CD4-positive, alpha-beta T cell (primary cell): ENCODE data around the gene ROBO4. TPM values are rescaled to one million over a fixed set of nuclear protein-coding genes. Genes with fewer than 3 reads are reported as not detected.

Experiments
- ATAC-seq: fragments of 200-7000 bp; cut with Tn5 transposase; one replicate; pipeline ENCODE4 v1.10.0; 2022; ENCODE audit warnings: mild to moderate bottlenecking; ENCODE audit not compliant: poor library complexity
- CTCF ChIA-PET: fragments of 350-600 bp; sonication (Branson Sonifier 250); formaldehyde crosslinking; loops from one replicate; lab custom pipeline; 2021; ENCODE audit warnings: antibody characterized with exemption, inconsistent platforms; lab: Charles Lee
- POLR2A ChIA-PET: fragments of 350-600 bp; sonication (Branson Sonifier 250); formaldehyde crosslinking; loops from one replicate; lab custom pipeline; 2021; ENCODE audit warnings: antibody characterized with exemption, inconsistent platforms; lab: Charles Lee
- DNase-seq, 14 experiments: peaks; one replicate each; pipeline ENCODE4 v3.0.0-alpha.2; 2013 to 2020; ENCODE audit warnings: mixed read lengths in 2 of 14
- H3K27ac ChIP-seq, 2 donors: one replicate each; pipeline versions ENCODE4 v1.5.1 to v1.7.0; 2013; ENCODE audit warnings: low read length in 2 of 2, low read depth in 1 of 2, mild to moderate bottlenecking in 1 of 2
- H3K27me3 ChIP-seq, 2 experiments: 1 replicate in 1 of 2; 2 replicates in 1 of 2; pipeline versions ENCODE4 v1.6.1 to v1.7.0; 2013; ENCODE audit warnings: low read length in 2 of 2, control low read depth in 1 of 2, mild to moderate bottlenecking in 1 of 2, moderate library complexity in 1 of 2; ENCODE audit not compliant: insufficient read depth in 2 of 2, control insufficient read depth in 1 of 2
- H3K36me3 ChIP-seq: one replicate; pipeline ENCODE4 v1.6.1; 2013; ENCODE audit warnings: low read length, control low read depth; ENCODE audit not compliant: insufficient read depth
- H3K4me1 ChIP-seq: one replicate; pipeline ENCODE4 v1.6.1; 2013; ENCODE audit warnings: low read length, control low read depth; ENCODE audit not compliant: insufficient read depth
- H3K4me3 ChIP-seq: one replicate; pipeline ENCODE4 v1.5.1; 2013; ENCODE audit warnings: mild to moderate bottlenecking, low read length, moderate library complexity
- H3K9me3 ChIP-seq, 2 experiments: 1 replicate in 1 of 2; 2 replicates in 1 of 2; pipeline versions ENCODE4 v1.6.1 to v1.7.0; 2013; ENCODE audit warnings: low read length in 2 of 2, mild to moderate bottlenecking in 2 of 2, control low read depth in 1 of 2, moderate library complexity in 1 of 2; ENCODE audit not compliant: control insufficient read depth in 1 of 2, insufficient read depth in 1 of 2
- H3K27ac Mint-ChIP-seq: one replicate; pipeline ENCODE4 v1.8.0; 2020; ENCODE audit warnings: mixed read lengths
- H3K27me3 Mint-ChIP-seq: one replicate; pipeline ENCODE4 v1.8.0; 2021; ENCODE audit warnings: mixed read lengths
- H3K36me3 Mint-ChIP-seq: one replicate; pipeline ENCODE4 v1.8.0; 2021; ENCODE audit warnings: low read depth, mixed read lengths
- H3K4me1 Mint-ChIP-seq: one replicate; pipeline ENCODE4 v1.8.0; 2021; ENCODE audit warnings: low read depth, mixed read lengths
- H3K4me3 Mint-ChIP-seq: one replicate; pipeline ENCODE4 v1.8.0; 2020; ENCODE audit warnings: mild to moderate bottlenecking, mixed read lengths
- H3K9me3 Mint-ChIP-seq: one replicate; pipeline ENCODE4 v1.8.0; 2020; ENCODE audit warnings: mixed read lengths
- CTCF ChIP-seq: fragments of 200-600 bp; IDR thresholded peaks from one replicate; pipeline ENCODE4 v1.8.0; 2022; ENCODE audit warnings: antibody characterized with exemption, mild to moderate bottlenecking
- intact Hi-C, 2 experiments: fragments of 100-400 bp; cut with DNase I in 1 of 2; cut with micrococcal nuclease in 1 of 2; formaldehyde crosslinking; loops; one replicate each; pipeline versions ENCODE4 v1.15.1 to v1.9.0; 2023 to 2025; cut with DNase I, micrococcal nuclease
- total RNA-seq, 174 experiments: library from RNA in 2 of 174; stranded (reverse) in 2 of 174; gene quantifications; one replicate each; pipeline ENCODE4 v1.2.3 and lab custom pipeline; 2021 to 2026

The ROBO4 gene
- total RNA-seq, 2 experiments from 2014 or later = not detected

- ChIA-PET CTCF (no interaction called here), POLR2A (no interaction called here)
- Histone ChIP-seq H3K36me3 (no peaks in the 10 kb centered on the region), H3K9me3 (peaks cover 0 to 4% of the 10 kb centered on the region in 2 experiments), H3K27ac (no peak overlapping the region), H3K4me1 (no peaks in the 10 kb centered on the region), H3K4me3 (no peak overlapping the region), H3K27me3 (peaks cover 5 to 9% of the 10 kb centered on the region in 2 experiments)
- ATAC-seq = no peak
- peaks cover 19% of the 10 kb centered on the region for H3K27me3 Mint-ChIP-seq
- no peak overlapping the region for H3K4me3 Mint-ChIP-seq
- H3K36me3 Mint-ChIP-seq = no peaks in the 10 kb centered on the region
- intact Hi-C loops = no loop called here
- H3K4me1 Mint-ChIP-seq = no peaks in the 10 kb centered on the region
- H3K9me3 Mint-ChIP-seq = no peaks in the 10 kb centered on the region
- TF ChIP-seq CTCF = no peak
- DNase-seq = no peak
- no peak overlapping the region for H3K27ac Mint-ChIP-seq
Measured at GRCh38 chr11:124886476-124886875, 11.2 kb downstream of the ROBO4 start.

GRCh38 chr11:124884869-124885479, 12.7 kb downstream of the ROBO4 start:
- no peak for DNase-seq
- ATAC-seq = no peak
- Histone ChIP-seq H3K9me3 (peaks cover 0 to 4% of the 10 kb centered on the region in 2 experiments), H3K36me3 (no peaks in the 10 kb centered on the region), H3K4me1 (no peaks in the 10 kb centered on the region), H3K27ac (no peak overlapping the region), H3K27me3 (peaks cover 5 to 9% of the 10 kb centered on the region in 2 experiments), H3K4me3 (no peak overlapping the region)
- ChIA-PET POLR2A (interaction anchor here (1.0 kb wide), 1 partner anchor 9 kb away, joined by 3 read pairs; no protein-coding TSS in a partner anchor), CTCF (no interaction called here)
- no peak for TF ChIP-seq CTCF
- H3K9me3 Mint-ChIP-seq = no peaks in the 10 kb centered on the region
- H3K27me3 Mint-ChIP-seq = peaks cover 19% of the 10 kb centered on the region
- no peaks in the 10 kb centered on the region for H3K4me1 Mint-ChIP-seq
- intact Hi-C loops = loop anchor here in 1 of 2 experiments (5.0 kb wide), 1 partner anchor 57 kb away; no protein-coding TSS in a partner anchor
- H3K4me3 Mint-ChIP-seq = no peak overlapping the region
- H3K36me3 Mint-ChIP-seq = no peaks in the 10 kb centered on the region
- no peak overlapping the region for H3K27ac Mint-ChIP-seq

GRCh38 chr11:124884340-124884739, 13.3 kb downstream of the ROBO4 start:
- no peak for DNase-seq
- no peak overlapping the region for H3K27ac Mint-ChIP-seq
- POLR2A ChIA-PET = interaction anchor here (1.0 kb wide), 1 partner anchor 8 kb away, joined by 3 read pairs; no protein-coding TSS in a partner anchor

More at GRCh38 chr11:124884340-124884739, 13.3 kb downstream of the ROBO4 start:
- Mint-ChIP-seq H3K27me3 (peaks cover 19% of the 10 kb centered on the region), H3K36me3 (no peaks in the 10 kb centered on the region), H3K4me1 (no peaks in the 10 kb centered on the region), H3K4me3 (no peak overlapping the region), H3K9me3 (no peaks in the 10 kb centered on the region)
- intact Hi-C loops = loop anchor here in 1 of 2 experiments (5.0 kb wide), 1 partner anchor 58 kb away; no protein-coding TSS in a partner anchor
- Histone ChIP-seq H3K27me3 (peaks cover 5 to 9% of the 10 kb centered on the region in 2 experiments), H3K4me3 (no peak overlapping the region), H3K9me3 (peaks cover 0 to 4% of the 10 kb centered on the region in 2 experiments), H3K36me3 (no peaks in the 10 kb centered on the region), H3K4me1 (no peaks in the 10 kb centered on the region), H3K27ac (no peak overlapping the region)
- no peak for ATAC-seq
- TF ChIP-seq CTCF = no peak
- CTCF ChIA-PET = no interaction called here
